ENCODE measurements around the gene PRPF40A.

PRPF40A gene

GRCh38 chr2:152718909-152719645 lies 1.8 kb upstream of the PRPF40A start:
- H3K4me3 ChIP-seq: peak overlapping the region; percentile 68 to 96 (median 90)
- H3K27ac ChIP-seq: peak overlapping the region; percentile 84 to 100 (median 98)

DNA sequence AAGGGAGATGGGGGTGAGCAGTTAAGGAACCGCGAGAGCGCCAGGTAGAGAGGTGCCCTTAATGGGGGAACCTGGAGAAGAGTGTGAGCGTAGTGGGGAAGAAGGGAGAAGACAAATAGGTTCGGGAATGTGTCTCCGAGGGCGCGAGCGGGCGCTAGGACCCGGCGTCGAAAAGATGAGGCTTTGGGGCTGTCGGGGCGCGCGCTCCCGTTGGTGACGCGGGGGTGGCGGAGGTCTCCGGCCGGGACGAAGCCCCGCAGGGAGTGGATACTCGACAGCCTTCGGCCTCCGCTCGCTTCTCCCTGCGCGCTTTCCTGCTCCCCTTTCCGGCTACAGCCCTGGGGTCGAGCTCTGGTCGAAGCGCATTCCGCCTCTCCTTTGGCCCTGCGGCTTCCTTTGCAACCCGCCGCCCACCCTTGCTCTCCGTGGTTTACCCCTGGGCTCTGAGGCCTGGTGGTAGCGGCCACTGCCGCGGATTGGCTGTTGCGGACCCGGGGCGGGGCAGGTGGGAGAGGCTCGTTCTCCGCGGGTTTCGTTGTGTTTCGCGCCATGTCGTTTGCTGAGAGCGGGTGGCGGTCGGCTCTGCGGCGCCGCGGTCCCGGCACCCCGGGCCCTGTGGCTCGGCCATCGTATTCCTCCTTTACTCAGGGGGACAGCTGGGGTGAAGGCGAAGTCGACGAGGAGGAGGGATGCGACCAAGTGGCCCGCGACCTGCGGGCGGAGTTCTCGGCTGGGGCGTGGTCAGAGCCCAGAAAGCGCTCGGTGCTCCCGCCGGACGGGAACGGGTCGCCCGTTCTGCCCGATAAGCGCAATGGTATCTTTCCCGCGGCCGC lies 1.0 kb upstream of the PRPF40A start, which contains the start of gene ARL6IP6:
ARL6IP6 (plus strand) TSS at position 545 of the 833 bp plus-strand sequence; CDS start at position 550, 5 bp downstream.
- peak within 1 kb of the TSS; percentile 68 to 96 (median 90) for H3K4me3 ChIP-seq
- H3K27ac ChIP-seq: peak within 1 kb of the TSS; percentile 84 to 100 (median 98)

- H3K4me3 ChIP-seq: peak overlapping the region; percentile 68 to 96 (median 90)
These were observed 445 bp downstream of the PRPF40A start for GRCh38 chr2:152716805-152717227.

DNA sequence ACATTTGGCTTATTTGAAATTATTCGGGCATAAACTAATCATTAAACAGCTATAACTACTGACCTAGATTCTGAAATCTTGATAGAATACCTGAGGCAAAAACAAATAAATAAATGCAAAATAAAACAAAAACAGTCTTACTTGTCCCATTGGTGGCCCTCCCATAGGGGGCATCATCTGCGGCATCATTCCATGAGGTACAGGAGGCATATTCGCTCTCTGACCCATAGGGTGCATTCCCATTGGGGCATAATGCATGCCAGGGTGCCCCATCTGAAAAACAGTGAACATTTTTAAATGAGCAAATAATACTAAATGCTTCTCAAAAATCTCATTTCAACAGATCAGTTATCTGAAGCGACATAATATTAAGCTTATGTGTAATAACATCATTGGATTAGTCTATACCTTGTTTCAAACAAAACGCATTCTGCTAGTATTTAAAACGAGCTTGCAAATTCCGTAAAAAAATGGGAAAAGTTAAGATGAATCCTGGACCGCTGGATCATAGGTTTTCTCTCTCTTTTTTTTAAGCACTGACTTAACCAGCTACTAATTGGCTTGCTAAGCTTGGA lies 1.3 kb downstream of the PRPF40A start:
- Histone ChIP-seq H3K4me3 (peak overlapping the region; percentile 68 to 96 (median 90)), H3K27ac (peak overlapping the region in 3 of 21 experiments; percentile 96 to 100 (median 98))

More at GRCh38 chr2:152716805-152717227, 445 bp downstream of the PRPF40A start:
- peak overlapping the region; percentile 61 to 100 (median 98) for H3K27ac ChIP-seq

DNA sequence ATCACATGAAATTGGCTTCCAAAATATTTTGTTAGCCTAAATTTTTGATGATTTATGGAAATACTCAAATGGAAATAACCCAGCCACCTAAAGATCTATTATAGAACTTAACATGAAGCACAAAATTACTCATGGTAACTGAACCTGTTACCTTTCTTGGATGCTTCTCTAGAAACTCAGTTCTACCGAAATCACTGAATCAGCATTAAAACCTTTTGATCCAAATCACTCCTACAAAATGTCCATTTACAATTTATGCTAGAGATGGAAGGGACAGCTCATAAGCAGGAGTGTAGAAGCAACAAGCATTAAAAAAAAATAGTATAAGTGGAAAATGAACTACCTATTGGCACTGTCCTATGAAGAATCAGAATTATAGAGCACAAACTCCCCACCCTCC lies 2.1 kb downstream of the PRPF40A start:
- H3K27ac ChIP-seq: no peak overlapping the region

GRCh38 chr2:152710713-152711112 lies 6.5 kb downstream of the PRPF40A start:
- no peak overlapping the region for H3K27ac ChIP-seq
- no peak overlapping the region for H3K4me3 ChIP-seq

More for the DNA sequence above, 2.1 kb downstream of the PRPF40A start:
- no peak overlapping the region for H3K4me3 ChIP-seq

- no peak overlapping the region for H3K4me3 ChIP-seq
- H3K27ac ChIP-seq: no peak overlapping the region
These were observed 8.5 kb downstream of the PRPF40A start for GRCh38 chr2:152708742-152709141.

DNA sequence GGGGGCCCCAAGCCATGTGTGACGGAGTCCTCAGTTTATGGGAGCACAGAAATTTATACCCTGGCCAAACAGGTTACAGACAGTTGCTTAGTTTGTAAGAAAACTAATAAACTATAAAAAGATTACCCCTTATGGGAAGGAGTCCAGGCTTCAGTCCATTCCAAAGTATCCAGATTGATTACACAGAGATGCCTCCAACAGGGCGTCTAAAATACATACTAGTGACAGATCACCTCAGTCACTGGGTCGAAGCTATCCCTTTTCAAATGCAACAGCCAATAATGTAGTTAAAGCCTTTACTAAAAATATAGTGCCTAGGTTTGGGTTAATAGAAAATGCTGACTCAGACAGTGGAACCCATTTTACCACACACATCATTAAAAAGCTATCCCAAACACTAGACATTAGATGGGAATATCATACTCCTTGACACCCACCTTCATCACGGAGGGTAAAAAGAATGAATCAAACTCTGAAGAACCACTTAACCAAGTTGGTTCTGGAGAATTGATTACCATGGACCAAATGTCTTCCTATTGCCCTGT lies 10.7 kb downstream of the PRPF40A start:
- Histone ChIP-seq H3K4me3 (no peak overlapping the region), H3K27ac (no peak overlapping the region)

DNA sequence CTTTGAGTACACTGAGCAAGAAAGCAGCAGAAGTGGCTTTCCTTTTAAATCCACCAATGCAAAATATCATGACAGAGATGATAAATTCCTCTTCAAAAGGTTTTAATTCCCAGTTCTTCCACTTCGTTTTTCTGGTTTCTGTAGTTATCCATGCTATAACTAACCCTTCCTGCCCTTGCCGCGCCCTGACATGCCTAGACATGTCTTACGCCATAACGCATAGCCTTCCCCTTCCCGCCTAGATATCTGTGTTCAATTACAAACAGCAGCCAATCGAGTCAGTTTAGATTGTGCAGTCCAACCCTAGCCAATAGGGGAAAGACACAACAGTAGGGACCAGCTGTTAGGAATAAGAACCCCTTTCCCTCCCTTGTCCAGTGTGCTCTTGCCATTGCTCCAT lies 16.1 kb downstream of the PRPF40A start:
- no peak overlapping the region for H3K27ac ChIP-seq
- no peak overlapping the region for H3K4me3 ChIP-seq

DNA sequence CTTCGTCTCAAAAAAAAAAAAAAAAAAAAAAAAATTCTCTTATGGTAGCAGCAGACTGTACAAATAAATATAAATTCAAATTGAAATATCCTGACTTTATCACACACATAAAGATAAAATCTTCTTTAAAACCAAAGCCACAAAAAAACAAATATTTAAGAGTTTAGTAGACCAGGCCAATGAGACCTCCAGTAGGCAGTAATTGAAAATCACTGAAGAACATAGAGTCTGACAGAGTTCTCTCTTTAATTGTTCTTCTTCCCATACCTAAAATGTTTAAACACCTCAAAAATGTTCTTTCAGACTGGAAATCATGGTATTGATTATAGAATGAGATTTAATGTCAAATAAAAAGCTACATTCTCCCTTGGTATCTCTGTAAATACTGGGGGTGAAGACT lies 20.8 kb downstream of the PRPF40A start:
- no peak overlapping the region for H3K4me3 ChIP-seq
- H3K27ac ChIP-seq: no peak overlapping the region

GRCh38 chr2:152695763-152696162 lies 21.5 kb downstream of the PRPF40A start:
- no peak overlapping the region for H3K27ac ChIP-seq
- H3K4me3 ChIP-seq: no peak overlapping the region

GRCh38 chr2:152694161-152694661 lies 23.1 kb downstream of the PRPF40A start:
- H3K27ac ChIP-seq: peak overlapping the region in 6 of 21 experiments; percentile 13 to 73 (median 42)
- no peak overlapping the region for H3K4me3 ChIP-seq

GRCh38 chr2:152693033-152693432 lies 24.2 kb downstream of the PRPF40A start:
- no peak overlapping the region for H3K4me3 ChIP-seq
- H3K27ac ChIP-seq: peak overlapping the region in 1 of 21 experiments; percentile 73

GRCh38 chr2:152686321-152686720 lies 30.9 kb downstream of the PRPF40A start:
- H3K4me3 ChIP-seq: no peak overlapping the region
- H3K27ac ChIP-seq: no peak overlapping the region

DNA sequence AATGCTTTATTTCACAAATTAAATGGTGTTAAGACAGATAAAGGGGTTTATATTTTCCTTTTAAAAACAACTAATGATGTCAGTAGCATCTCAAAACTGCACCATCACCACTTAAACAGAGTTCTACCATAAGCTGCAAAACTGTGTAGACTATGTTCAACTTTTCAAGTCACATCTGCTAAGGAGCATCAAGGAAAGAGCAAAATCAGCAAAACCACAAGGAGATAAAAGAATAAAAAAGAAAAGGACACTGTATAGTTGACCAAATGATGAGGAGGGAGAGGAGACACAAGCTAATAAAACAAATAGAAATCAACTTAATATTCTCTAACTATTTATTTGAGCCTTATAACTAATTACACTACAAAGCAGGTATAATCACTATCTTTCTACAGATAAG lies 33.9 kb downstream of the PRPF40A start:
- H3K27ac ChIP-seq: no peak overlapping the region
- H3K4me3 ChIP-seq: no peak overlapping the region

- no peak overlapping the region for H3K4me3 ChIP-seq
- no peak overlapping the region for H3K27ac ChIP-seq
These were observed 34.6 kb downstream of the PRPF40A start for GRCh38 chr2:152682663-152683062.

- Histone ChIP-seq H3K4me3 (no peak overlapping the region), H3K27ac (no peak overlapping the region)
These were observed 38.5 kb downstream of the PRPF40A start for GRCh38 chr2:152678808-152679207.

GRCh38 chr2:152676461-152676860 lies 40.8 kb downstream of the PRPF40A start:
- H3K4me3 ChIP-seq: no peak overlapping the region
- H3K27ac ChIP-seq: no peak overlapping the region

DNA sequence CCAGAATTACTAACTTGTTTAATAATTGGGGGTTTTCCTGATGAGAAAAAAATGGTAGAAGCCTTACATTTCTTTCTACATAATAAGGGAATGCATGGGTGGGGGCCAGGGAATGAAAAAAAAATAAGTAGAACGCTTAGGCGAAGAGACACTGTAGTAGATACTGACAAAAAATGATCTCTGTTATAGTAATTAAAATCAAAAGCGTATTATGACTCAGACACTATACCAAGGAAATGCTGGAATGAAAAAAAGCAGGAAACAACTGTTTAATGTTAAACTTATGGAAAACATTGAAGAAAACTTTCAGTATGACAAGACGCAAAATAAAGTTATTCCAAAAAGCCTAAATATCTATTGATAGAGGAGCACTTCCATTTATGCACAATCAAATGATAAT lies 42.9 kb downstream of the PRPF40A start:
- Histone ChIP-seq H3K27ac (no peak overlapping the region), H3K4me3 (no peak overlapping the region)

GRCh38 chr2:152664725-152665124 lies 52.5 kb downstream of the PRPF40A start:
- no peak overlapping the region for H3K27ac ChIP-seq
- no peak overlapping the region for H3K4me3 ChIP-seq

Measured in skin epidermis (tissue), 12 donors.